IPS-15b (cell line): ENCODE data around the gene ARL8A.
"Not testable (repeated sequence)": the region's sequence is repeated elsewhere in the genome, so short reads cannot be mapped to it uniquely, and the experiment has no call there.

Source experiments
- H3K27me3 ChIP-seq: one replicate; pipeline ENCODE4 v1.6.1; 2013; ENCODE audit warnings: low read length; ENCODE audit not compliant: control insufficient read depth, insufficient read depth
- H3K36me3 ChIP-seq: one replicate; pipeline ENCODE4 v1.6.1; 2013; ENCODE audit warnings: low read length; ENCODE audit not compliant: control insufficient read depth, insufficient read depth
- H3K4me1 ChIP-seq: one replicate; pipeline ENCODE4 v1.6.1; 2013; ENCODE audit warnings: mild to moderate bottlenecking, low read length; ENCODE audit not compliant: control insufficient read depth, insufficient read depth
- H3K4me3 ChIP-seq: one replicate; pipeline ENCODE4 v1.5.1; 2013; ENCODE audit warnings: low read depth, low read length
- H3K9ac ChIP-seq: one replicate; pipeline ENCODE4 v1.6.1; 2013; ENCODE audit warnings: low read depth, mild to moderate bottlenecking, low read length
- H3K9me3 ChIP-seq: one replicate; pipeline ENCODE4 v1.6.1; 2013; ENCODE audit warnings: mild to moderate bottlenecking, low read length; ENCODE audit not compliant: control insufficient read depth, insufficient read depth

ARL8A gene

GRCh38 chr1:202141468-202141867 is 3.1 kb downstream of the ARL8A start:
- H3K27me3 ChIP-seq, H3K9ac ChIP-seq, H3K4me3 ChIP-seq, H3K9me3 ChIP-seq, H3K36me3 ChIP-seq: not testable (repeated sequence)
- H3K4me1 ChIP-seq: peaks cover 12% of the 10 kb centered on the region

- Histone ChIP-seq H3K4me1 (peaks cover 12% of the 10 kb centered on the region), H3K9me3 (no peaks in the 10 kb centered on the region), H3K36me3 (peaks cover 10% of the 10 kb centered on the region), H3K4me3 (no peak overlapping the region), H3K27me3 (peaks cover 8% of the 10 kb centered on the region), H3K9ac (no peak overlapping the region)
Observed at GRCh38 chr1:202140833-202141232, 3.7 kb downstream of the ARL8A start.

GRCh38 chr1:202135221-202135721 is 9.3 kb downstream of the ARL8A start:
- Histone ChIP-seq H3K9me3 (no peaks in the 10 kb centered on the region), H3K4me3 (no peak overlapping the region), H3K9ac (peak overlapping the region; percentile 40), H3K4me1 (no peaks in the 10 kb centered on the region), H3K27me3 (no peaks in the 10 kb centered on the region), H3K36me3 (peaks cover 37% of the 10 kb centered on the region)

- H3K4me3 ChIP-seq: no peak overlapping the region
- no peaks in the 10 kb centered on the region for H3K27me3 ChIP-seq
- no peaks in the 10 kb centered on the region for H3K9me3 ChIP-seq
- H3K4me1 ChIP-seq: no peaks in the 10 kb centered on the region
- H3K9ac ChIP-seq: peak overlapping the region; percentile 40
- H3K36me3 ChIP-seq: peaks cover 37% of the 10 kb centered on the region
Observed at GRCh38 chr1:202134645-202135172, 9.8 kb downstream of the ARL8A start.

GRCh38 chr1:202133989-202134388 is 10.5 kb downstream of the ARL8A start:
- H3K36me3 ChIP-seq: peaks cover 37% of the 10 kb centered on the region
- H3K9ac ChIP-seq: no peak overlapping the region
- no peaks in the 10 kb centered on the region for H3K4me1 ChIP-seq
- H3K9me3 ChIP-seq: no peaks in the 10 kb centered on the region
- no peak overlapping the region for H3K4me3 ChIP-seq
- no peaks in the 10 kb centered on the region for H3K27me3 ChIP-seq

- no peak overlapping the region for H3K9ac ChIP-seq
- H3K36me3 ChIP-seq: peaks cover 37% of the 10 kb centered on the region
- H3K4me1 ChIP-seq: no peaks in the 10 kb centered on the region
- no peaks in the 10 kb centered on the region for H3K9me3 ChIP-seq
- no peak overlapping the region for H3K4me3 ChIP-seq
- no peaks in the 10 kb centered on the region for H3K27me3 ChIP-seq
Observed at GRCh38 chr1:202133496-202133895, 11.0 kb downstream of the ARL8A start.

- H3K4me1 ChIP-seq: no peaks in the 10 kb centered on the region
- no peaks in the 10 kb centered on the region for H3K9me3 ChIP-seq
- no peak overlapping the region for H3K9ac ChIP-seq
- H3K36me3 ChIP-seq: peaks cover 36% of the 10 kb centered on the region
- no peaks in the 10 kb centered on the region for H3K27me3 ChIP-seq
- H3K4me3 ChIP-seq: no peak overlapping the region
Observed at GRCh38 chr1:202133001-202133400, 11.5 kb downstream of the ARL8A start.

GRCh38 chr1:202131956-202132821 is 12.3 kb downstream of the ARL8A start:
- Histone ChIP-seq H3K4me1 (no peaks in the 10 kb centered on the region), H3K36me3 (peaks cover 30% of the 10 kb centered on the region), H3K9ac (no peak overlapping the region), H3K9me3 (no peaks in the 10 kb centered on the region), H3K27me3 (no peaks in the 10 kb centered on the region), H3K4me3 (no peak overlapping the region)

GRCh38 chr1:202130816-202131522 is 13.6 kb downstream of the ARL8A start:
- H3K4me3 ChIP-seq: no peak overlapping the region
- H3K36me3 ChIP-seq: peaks cover 27% of the 10 kb centered on the region
- no peaks in the 10 kb centered on the region for H3K9me3 ChIP-seq
- no peaks in the 10 kb centered on the region for H3K27me3 ChIP-seq
- H3K9ac ChIP-seq: peak overlapping the region; percentile 12
- H3K4me1 ChIP-seq: no peaks in the 10 kb centered on the region

GRCh38 chr1:202130297-202130721 is 14.2 kb downstream of the ARL8A start:
- H3K4me3 ChIP-seq: no peak overlapping the region
- H3K9ac ChIP-seq: peak overlapping the region; percentile 12
- H3K27me3 ChIP-seq: no peaks in the 10 kb centered on the region
- no peaks in the 10 kb centered on the region for H3K9me3 ChIP-seq
- H3K4me1 ChIP-seq: no peaks in the 10 kb centered on the region
- H3K36me3 ChIP-seq: peaks cover 27% of the 10 kb centered on the region

GRCh38 chr1:202129453-202130296 is 14.9 kb downstream of the ARL8A start:
- Histone ChIP-seq H3K27me3 (no peaks in the 10 kb centered on the region), H3K36me3 (peaks cover 24% of the 10 kb centered on the region), H3K9me3 (no peaks in the 10 kb centered on the region), H3K9ac (no peak overlapping the region), H3K4me1 (no peaks in the 10 kb centered on the region), H3K4me3 (no peak overlapping the region)
